Stimulated activated naive CD8-positive, alpha-beta T cell treated with anti-CD3 and anti-CD28 coated beads, Interleukin-15, Interleukin-2, amounts not matched to agents 100 ng/mL and 50 ng/mL, for 24 hours (primary cell): ENCODE data around the gene KLF13.

Experiments used
- H3K27ac Mint-ChIP-seq: one replicate; pipeline ENCODE4 v1.8.0; 2021; ENCODE audit warnings: mild to moderate bottlenecking, mixed read lengths
- H3K27me3 Mint-ChIP-seq: one replicate; pipeline ENCODE4 v1.8.0; 2021; ENCODE audit warnings: mixed read lengths
- H3K36me3 Mint-ChIP-seq: one replicate; pipeline ENCODE4 v1.8.0; 2021; ENCODE audit warnings: low read depth, mixed read lengths
- H3K4me1 Mint-ChIP-seq: one replicate; pipeline ENCODE4 v1.8.0; 2021; ENCODE audit warnings: low read depth, mixed read lengths
- H3K4me3 Mint-ChIP-seq: one replicate; pipeline ENCODE4 v1.8.0; 2021; ENCODE audit warnings: mild to moderate bottlenecking, mixed read lengths
- H3K9me3 Mint-ChIP-seq: one replicate; pipeline ENCODE4 v1.8.0; 2021; ENCODE audit warnings: mixed read lengths

Gene KLF13

GRCh38 chr15:31326156-31326874, at the start of gene KLF13:
KLF13 (plus strand) TSS chr15:31326835; CDS start chr15:31327213, 378 bp downstream.
- peak within 1 kb of the TSS; percentile 70 for H3K27ac Mint-ChIP-seq
- H3K9me3 Mint-ChIP-seq: no peaks in the 10 kb centered on the region
- peak within 1 kb of the TSS; percentile 85 for H3K4me3 Mint-ChIP-seq
- peaks cover 14% of the 10 kb centered on the region for H3K36me3 Mint-ChIP-seq
- no peaks in the 10 kb centered on the region for H3K27me3 Mint-ChIP-seq
- H3K4me1 Mint-ChIP-seq: peaks cover 55% of the 10 kb centered on the region

GRCh38 chr15:31277335-31278060, 49.1 kb upstream of the KLF13 start:
- Mint-ChIP-seq H3K36me3 (no peaks in the 10 kb centered on the region), H3K4me1 (peaks cover 11% of the 10 kb centered on the region), H3K9me3 (no peaks in the 10 kb centered on the region), H3K27me3 (no peaks in the 10 kb centered on the region), H3K27ac (no peak overlapping the region), H3K4me3 (no peak overlapping the region)

GRCh38 chr15:31278061-31278445, 48.6 kb upstream of the KLF13 start:
- Mint-ChIP-seq H3K27me3 (no peaks in the 10 kb centered on the region), H3K9me3 (no peaks in the 10 kb centered on the region), H3K4me3 (no peak overlapping the region), H3K27ac (no peak overlapping the region), H3K4me1 (peaks cover 8% of the 10 kb centered on the region), H3K36me3 (no peaks in the 10 kb centered on the region)

GRCh38 chr15:31278544-31279220, 48.0 kb upstream of the KLF13 start:
- H3K4me1 Mint-ChIP-seq: peaks cover 3% of the 10 kb centered on the region
- H3K36me3 Mint-ChIP-seq: no peaks in the 10 kb centered on the region
- H3K27ac Mint-ChIP-seq: no peak overlapping the region
- no peaks in the 10 kb centered on the region for H3K9me3 Mint-ChIP-seq
- no peak overlapping the region for H3K4me3 Mint-ChIP-seq
- H3K27me3 Mint-ChIP-seq: no peaks in the 10 kb centered on the region

GRCh38 chr15:31279221-31280045, 47.2 kb upstream of the KLF13 start:
- Mint-ChIP-seq H3K27me3 (no peaks in the 10 kb centered on the region), H3K9me3 (no peaks in the 10 kb centered on the region), H3K4me1 (no peaks in the 10 kb centered on the region), H3K36me3 (no peaks in the 10 kb centered on the region), H3K4me3 (no peak overlapping the region), H3K27ac (no peak overlapping the region)

- no peak overlapping the region for H3K4me3 Mint-ChIP-seq
- H3K27ac Mint-ChIP-seq: no peak overlapping the region
- H3K9me3 Mint-ChIP-seq: no peaks in the 10 kb centered on the region
- H3K4me1 Mint-ChIP-seq: no peaks in the 10 kb centered on the region
- no peaks in the 10 kb centered on the region for H3K27me3 Mint-ChIP-seq
- no peaks in the 10 kb centered on the region for H3K36me3 Mint-ChIP-seq
Measured at GRCh38 chr15:31280046-31280830, 46.4 kb upstream of the KLF13 start.

- H3K4me3 Mint-ChIP-seq: no peak overlapping the region
- no peaks in the 10 kb centered on the region for H3K36me3 Mint-ChIP-seq
- H3K27me3 Mint-ChIP-seq: no peaks in the 10 kb centered on the region
- peaks cover 3% of the 10 kb centered on the region for H3K4me1 Mint-ChIP-seq
- no peak overlapping the region for H3K27ac Mint-ChIP-seq
- no peaks in the 10 kb centered on the region for H3K9me3 Mint-ChIP-seq
Measured at GRCh38 chr15:31280831-31281216, 45.8 kb upstream of the KLF13 start.

- H3K27ac Mint-ChIP-seq: no peak overlapping the region
- H3K9me3 Mint-ChIP-seq: no peaks in the 10 kb centered on the region
- H3K36me3 Mint-ChIP-seq: no peaks in the 10 kb centered on the region
- H3K27me3 Mint-ChIP-seq: no peaks in the 10 kb centered on the region
- H3K4me1 Mint-ChIP-seq: peaks cover 7% of the 10 kb centered on the region
- H3K4me3 Mint-ChIP-seq: no peak overlapping the region
Measured at GRCh38 chr15:31283043-31283442, 43.6 kb upstream of the KLF13 start.

- Mint-ChIP-seq H3K4me1 (peaks cover 7% of the 10 kb centered on the region), H3K36me3 (no peaks in the 10 kb centered on the region), H3K9me3 (no peaks in the 10 kb centered on the region), H3K27ac (no peak overlapping the region), H3K4me3 (no peak overlapping the region), H3K27me3 (peaks cover under 1% of the 10 kb centered on the region)
Measured at GRCh38 chr15:31285772-31286261, 40.8 kb upstream of the KLF13 start.

GRCh38 chr15:31291048-31291578, 35.5 kb upstream of the KLF13 start:
- Mint-ChIP-seq H3K27me3 (peaks cover 8% of the 10 kb centered on the region), H3K9me3 (no peaks in the 10 kb centered on the region), H3K27ac (no peak overlapping the region)

GRCh38 chr15:31292391-31293015, 34.1 kb upstream of the KLF13 start:
- Mint-ChIP-seq H3K4me3 (no peak overlapping the region), H3K9me3 (no peaks in the 10 kb centered on the region), H3K27me3 (peaks cover 12% of the 10 kb centered on the region), H3K36me3 (no peaks in the 10 kb centered on the region), H3K4me1 (no peaks in the 10 kb centered on the region), H3K27ac (no peak overlapping the region)

More at GRCh38 chr15:31291048-31291578, 35.5 kb upstream of the KLF13 start:
- H3K4me3 Mint-ChIP-seq: no peak overlapping the region
- peaks cover 1% of the 10 kb centered on the region for H3K4me1 Mint-ChIP-seq
- no peaks in the 10 kb centered on the region for H3K36me3 Mint-ChIP-seq

GRCh38 chr15:31293655-31294054, 33.0 kb upstream of the KLF13 start:
- Mint-ChIP-seq H3K9me3 (no peaks in the 10 kb centered on the region), H3K27ac (no peak overlapping the region), H3K27me3 (peaks cover 12% of the 10 kb centered on the region), H3K4me1 (no peaks in the 10 kb centered on the region), H3K36me3 (no peaks in the 10 kb centered on the region), H3K4me3 (no peak overlapping the region)

- no peak overlapping the region for H3K4me3 Mint-ChIP-seq
- H3K27me3 Mint-ChIP-seq: peaks cover 12% of the 10 kb centered on the region
- H3K27ac Mint-ChIP-seq: no peak overlapping the region
- H3K4me1 Mint-ChIP-seq: no peaks in the 10 kb centered on the region
- H3K9me3 Mint-ChIP-seq: no peaks in the 10 kb centered on the region
- H3K36me3 Mint-ChIP-seq: no peaks in the 10 kb centered on the region
Measured at GRCh38 chr15:31294067-31294466, 32.6 kb upstream of the KLF13 start.
